ENCODE measurements around the gene HES1.

Gene HES1

GRCh38 chr3:194169595-194169994 is 33.6 kb downstream of the HES1 start:
- H3K4me3 ChIP-seq (replicated peaks; ENCODE audit: insufficient read depth, low read length) = no peak overlapping the region
- no peak overlapping the region for H3K27ac ChIP-seq (replicated peaks)
- H3K27me3 ChIP-seq (ENCODE audit: insufficient read depth, poor library complexity, severe bottlenecking) = no peaks in the 10 kb centered on the region
- TF ChIP-seq REST (IDR thresholded peaks at IDR 0.05; ENCODE audit: insufficient replicate concordance, low read depth) (no peak), GABPA (IDR thresholded peaks at IDR 0.05; ENCODE audit: low read depth) (no peak), CTCF (IDR thresholded peaks at IDR 0.05; ENCODE audit: insufficient read depth, low read length) (no peak), SPI1 (IDR thresholded peaks at IDR 0.05; ENCODE audit: borderline replicate concordance, low read depth) (no peak), POLR2AphosphoS5 (IDR thresholded peaks at IDR 0.05; ENCODE audit: low read depth) (no peak)
- no peak for DNase-seq (ENCODE audit: low read depth in 1 of 2, low spot score in 1 of 2)

DNA sequence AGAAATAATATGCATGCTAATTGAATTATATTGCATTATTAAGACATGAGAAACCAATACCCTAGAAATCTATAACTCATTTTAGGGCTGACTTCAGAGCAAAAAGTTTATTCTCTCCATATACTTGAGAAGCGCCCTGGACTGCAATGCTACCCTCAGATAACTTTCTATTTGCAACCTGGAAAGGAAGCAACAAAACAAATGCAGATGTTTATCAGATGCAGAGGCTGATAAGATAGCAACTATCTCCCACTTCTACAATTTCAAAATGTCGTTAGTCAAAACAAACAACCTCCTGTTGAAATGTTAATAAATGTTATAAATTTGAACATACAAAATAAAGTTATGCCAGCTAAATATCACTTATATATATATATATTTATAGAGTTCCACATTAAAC is 34.8 kb downstream of the HES1 start:
- Histone ChIP-seq H3K27ac (replicated peaks) (no peak overlapping the region), H3K27me3 (ENCODE audit: insufficient read depth, poor library complexity, severe bottlenecking) (no peaks in the 10 kb centered on the region), H3K4me3 (replicated peaks; ENCODE audit: insufficient read depth, low read length) (no peak overlapping the region)
- DNase-seq (ENCODE audit: low read depth in 1 of 2, low spot score in 1 of 2) = no peak
- TF ChIP-seq SPI1 (IDR thresholded peaks at IDR 0.05; ENCODE audit: borderline replicate concordance, low read depth) (no peak), CTCF (IDR thresholded peaks at IDR 0.05; ENCODE audit: insufficient read depth, low read length) (no peak), REST (IDR thresholded peaks at IDR 0.05; ENCODE audit: insufficient replicate concordance, low read depth) (no peak), POLR2AphosphoS5 (IDR thresholded peaks at IDR 0.05; ENCODE audit: low read depth) (no peak), GABPA (IDR thresholded peaks at IDR 0.05; ENCODE audit: low read depth) (no peak)

- no peak for DNase-seq (ENCODE audit: low read depth in 1 of 2, low spot score in 1 of 2)
- H3K4me3 ChIP-seq (replicated peaks; ENCODE audit: insufficient read depth, low read length) = no peak overlapping the region
- H3K27me3 ChIP-seq (ENCODE audit: insufficient read depth, poor library complexity, severe bottlenecking) = no peaks in the 10 kb centered on the region
Observed at GRCh38 chr3:194174406-194174805, 38.5 kb downstream of the HES1 start.

More at GRCh38 chr3:194174406-194174805, 38.5 kb downstream of the HES1 start:
- no peak overlapping the region for H3K27ac ChIP-seq (replicated peaks)
- TF ChIP-seq SPI1 (IDR thresholded peaks at IDR 0.05; ENCODE audit: borderline replicate concordance, low read depth) = no peak
- no peak for TF ChIP-seq CTCF (IDR thresholded peaks at IDR 0.05; ENCODE audit: insufficient read depth, low read length)
- TF ChIP-seq REST (IDR thresholded peaks at IDR 0.05; ENCODE audit: insufficient replicate concordance, low read depth) = no peak
- TF ChIP-seq GABPA (IDR thresholded peaks at IDR 0.05; ENCODE audit: low read depth) = no peak
- TF ChIP-seq POLR2AphosphoS5 (IDR thresholded peaks at IDR 0.05; ENCODE audit: low read depth) = no peak
